Activated B cell treated with CpG ODN at 0.5 μM for 24 hours (primary cell): ENCODE measurements around the gene GNG11. TPM values are rescaled to one million over a fixed set of nuclear protein-coding genes. Genes with fewer than 3 reads are reported as not detected.

ENCODE experiments used
- ATAC-seq: fragments of 200-7000 bp; cut with Tn5 transposase; one replicate; pipeline ENCODE4 v1.10.0; 2021; ENCODE audit warnings: low read depth, mild to moderate bottlenecking, moderate library complexity
- CTCF ChIA-PET: fragments of 350-600 bp; sonication (Branson Sonifier 250); formaldehyde crosslinking; loops from one replicate; lab custom pipeline; 2021; ENCODE audit warnings: antibody characterized with exemption; lab: Charles Lee
- POLR2A ChIA-PET: fragments of 350-600 bp; sonication (Branson Sonifier 250); formaldehyde crosslinking; loops from one replicate; lab custom pipeline; 2021; ENCODE audit warnings: antibody characterized with exemption; lab: Charles Lee
- DNase-seq: peaks from one replicate; pipeline ENCODE4 v3.0.0; 2022
- H3K27ac Mint-ChIP-seq: one replicate; pipeline ENCODE4 v1.8.0; 2020; ENCODE audit warnings: mixed read lengths
- H3K27me3 Mint-ChIP-seq: one replicate; pipeline ENCODE4 v1.8.0; 2021; ENCODE audit warnings: mixed read lengths
- H3K36me3 Mint-ChIP-seq: one replicate; pipeline ENCODE4 v1.8.0; 2021; ENCODE audit warnings: low read depth, mixed read lengths
- H3K4me1 Mint-ChIP-seq: one replicate; pipeline ENCODE4 v1.8.0; 2021; ENCODE audit warnings: mixed read lengths
- H3K4me3 Mint-ChIP-seq: one replicate; pipeline ENCODE4 v1.8.0; 2020; ENCODE audit warnings: mild to moderate bottlenecking, mixed read lengths
- H3K9me3 Mint-ChIP-seq: one replicate; pipeline ENCODE4 v1.8.0; 2020; ENCODE audit warnings: mixed read lengths
- intact Hi-C: fragments of 100-400 bp; cut with micrococcal nuclease; formaldehyde crosslinking; loops from one replicate; pipeline ENCODE4 v1.15.1; 2024
- total RNA-seq: library from RNA; stranded (reverse); gene quantifications from 2 replicates; pipeline ENCODE4 v1.2.3, GENCODE V29; 2022
- TF ChIP-seq, protein P1 (sequence below): fragments of 200-600 bp; IDR thresholded peaks from one replicate; pipeline ENCODE4 v1.8.0; 2022; ENCODE audit warnings: antibody characterized with exemption, mild to moderate bottlenecking

The GNG11 gene
- total RNA-seq, 1 donor from 2014 or later: 2.6 TPM

DNA sequence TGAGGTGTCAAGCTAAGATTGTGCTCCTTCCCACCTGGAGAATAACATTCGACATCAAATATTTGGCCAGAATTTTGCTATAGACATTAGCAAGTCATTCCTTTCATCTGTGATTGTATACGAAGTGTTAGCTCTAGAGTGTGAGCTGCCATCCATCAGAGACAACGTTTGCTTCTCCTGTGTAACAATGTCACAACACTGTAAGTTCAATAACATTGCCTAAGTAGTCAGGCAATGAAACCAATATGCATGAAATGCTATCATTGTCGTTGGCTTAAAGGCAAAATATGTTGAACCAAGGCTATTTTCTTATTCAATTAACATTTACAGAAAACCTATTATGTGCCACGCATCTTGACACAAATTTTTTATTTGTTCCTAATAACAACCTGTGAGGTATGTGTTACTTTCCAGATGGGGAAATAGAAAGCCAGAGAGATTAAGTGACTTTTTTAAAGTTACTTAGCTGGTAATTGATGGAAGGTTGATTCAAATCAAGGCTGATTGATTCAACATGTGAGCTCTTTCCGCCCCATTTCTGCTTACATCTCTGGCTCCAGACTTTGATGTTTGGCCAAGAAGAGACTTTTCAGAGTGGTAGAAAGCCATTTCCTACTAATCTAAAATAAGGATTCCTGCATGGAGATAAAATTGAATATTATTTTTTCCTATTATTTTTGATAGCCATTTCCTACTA is 50.6 kb downstream of the GNG11 start:
- ChIA-PET CTCF (interaction anchor here (1.0 kb wide), 1 partner anchor 9 kb away, joined by 3 read pairs; no protein-coding TSS in a partner anchor), POLR2A (interaction anchor here (0.7 kb wide), 1 partner anchor 13 kb away, joined by 5 read pairs; no protein-coding TSS in a partner anchor)
- TF ChIP-seq, protein P1, sequence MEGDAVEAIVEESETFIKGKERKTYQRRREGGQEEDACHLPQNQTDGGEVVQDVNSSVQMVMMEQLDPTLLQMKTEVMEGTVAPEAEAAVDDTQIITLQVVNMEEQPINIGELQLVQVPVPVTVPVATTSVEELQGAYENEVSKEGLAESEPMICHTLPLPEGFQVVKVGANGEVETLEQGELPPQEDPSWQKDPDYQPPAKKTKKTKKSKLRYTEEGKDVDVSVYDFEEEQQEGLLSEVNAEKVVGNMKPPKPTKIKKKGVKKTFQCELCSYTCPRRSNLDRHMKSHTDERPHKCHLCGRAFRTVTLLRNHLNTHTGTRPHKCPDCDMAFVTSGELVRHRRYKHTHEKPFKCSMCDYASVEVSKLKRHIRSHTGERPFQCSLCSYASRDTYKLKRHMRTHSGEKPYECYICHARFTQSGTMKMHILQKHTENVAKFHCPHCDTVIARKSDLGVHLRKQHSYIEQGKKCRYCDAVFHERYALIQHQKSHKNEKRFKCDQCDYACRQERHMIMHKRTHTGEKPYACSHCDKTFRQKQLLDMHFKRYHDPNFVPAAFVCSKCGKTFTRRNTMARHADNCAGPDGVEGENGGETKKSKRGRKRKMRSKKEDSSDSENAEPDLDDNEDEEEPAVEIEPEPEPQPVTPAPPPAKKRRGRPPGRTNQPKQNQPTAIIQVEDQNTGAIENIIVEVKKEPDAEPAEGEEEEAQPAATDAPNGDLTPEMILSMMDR: no peak
- DNase-seq: no peak
- H3K4me1 Mint-ChIP-seq: no peaks in the 10 kb centered on the region
- H3K9me3 Mint-ChIP-seq: no peaks in the 10 kb centered on the region
- no peak overlapping the region for H3K27ac Mint-ChIP-seq
- H3K4me3 Mint-ChIP-seq: no peak overlapping the region
- no peaks in the 10 kb centered on the region for H3K36me3 Mint-ChIP-seq
- H3K27me3 Mint-ChIP-seq: no peaks in the 10 kb centered on the region
- no peak for ATAC-seq
- intact Hi-C loops: no loop called here

DNA sequence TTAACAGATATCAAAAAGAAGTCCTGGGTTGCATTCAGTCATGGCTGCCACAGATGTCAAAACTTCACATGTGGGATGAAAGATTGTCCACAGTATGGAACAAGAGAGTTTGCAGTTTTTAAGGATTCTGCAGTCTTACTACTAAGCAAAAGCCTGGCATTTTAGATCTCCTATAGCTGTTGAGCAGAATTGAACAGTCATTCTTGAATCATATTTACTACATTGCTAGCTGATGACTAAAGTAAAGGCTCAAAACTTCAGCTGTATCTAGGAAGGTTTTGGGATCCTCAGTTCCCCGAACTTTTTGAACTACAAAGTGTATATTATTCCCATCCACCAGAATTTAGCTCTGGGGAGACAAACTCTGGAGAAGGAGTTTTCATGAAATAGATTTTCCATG is 51.6 kb downstream of the GNG11 start:
- POLR2A ChIA-PET: interaction anchor here (0.7 kb wide), 1 partner anchor 12 kb away, joined by 5 read pairs; no protein-coding TSS in a partner anchor
- H3K36me3 Mint-ChIP-seq: no peaks in the 10 kb centered on the region
- CTCF ChIA-PET: no interaction called here
- H3K4me1 Mint-ChIP-seq: no peaks in the 10 kb centered on the region
- H3K4me3 Mint-ChIP-seq: no peak overlapping the region
- no peaks in the 10 kb centered on the region for H3K27me3 Mint-ChIP-seq
- no peak overlapping the region for H3K27ac Mint-ChIP-seq
- no peak for ATAC-seq
- H3K9me3 Mint-ChIP-seq: no peaks in the 10 kb centered on the region
- intact Hi-C loops: no loop called here
- no peak for DNase-seq
- TF ChIP-seq, protein P1: no peak

DNA sequence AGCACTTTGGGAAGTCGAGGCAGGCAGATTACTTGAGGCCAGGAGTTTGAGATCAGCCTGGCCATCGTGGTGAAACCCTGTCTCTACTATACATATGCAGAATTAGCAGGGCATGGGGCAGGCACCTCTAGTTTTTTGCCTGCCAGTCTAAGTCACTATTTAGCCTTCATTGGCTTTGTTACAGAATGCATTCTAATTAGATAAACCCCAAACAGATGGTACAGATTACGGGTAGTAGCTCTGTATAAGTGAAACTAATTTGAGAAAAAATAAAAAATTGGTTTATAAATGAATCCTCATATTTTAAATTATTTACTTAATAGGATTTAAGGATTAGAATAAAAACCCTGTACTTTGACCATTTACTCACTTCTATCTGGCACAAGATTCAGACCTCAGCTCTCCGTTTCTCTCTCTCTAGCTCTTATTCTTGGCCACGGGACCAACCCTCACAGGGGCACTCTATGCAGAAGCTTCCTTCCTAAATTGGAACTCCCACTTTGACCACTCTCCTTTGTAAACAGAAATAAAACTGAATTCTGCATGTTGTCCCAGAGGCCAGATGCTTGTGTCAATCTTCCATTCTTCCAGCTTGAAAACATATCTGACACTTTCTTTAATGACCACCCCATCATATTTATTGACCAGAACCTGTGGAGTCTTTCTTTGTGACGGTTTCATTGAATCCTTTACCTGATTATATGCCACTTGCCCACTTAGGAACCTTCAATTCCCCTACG is 55.8 kb downstream of the GNG11 start:
- no peak for ATAC-seq
- TF ChIP-seq, protein P1: no peak
- Mint-ChIP-seq H3K4me1 (peaks cover 9% of the 10 kb centered on the region), H3K9me3 (no peaks in the 10 kb centered on the region), H3K4me3 (no peak overlapping the region), H3K27ac (no peak overlapping the region), H3K27me3 (no peaks in the 10 kb centered on the region), H3K36me3 (no peaks in the 10 kb centered on the region)
- intact Hi-C loops: no loop called here
- CTCF ChIA-PET: no interaction called here
- POLR2A ChIA-PET: no interaction called here
- DNase-seq: no peak

Other genes with a start within 250 kb of the GNG11 start
- gene TFPI2, start 31.0 kb upstream of the GNG11 start, total RNA-seq: 0.73 and 1.4 TPM in 2 replicates
- not detected in 2 replicates for gene GNGT1, start 15.2 kb upstream of the GNG11 start, total RNA-seq
- gene BET1, start 82.6 kb downstream of the GNG11 start, total RNA-seq: 23.0 and 23.7 TPM in 2 replicates